ENCODE results near the gene SHD. TPM values are rescaled to one million over a fixed set of nuclear protein-coding genes. Genes with fewer than 3 reads are reported as not detected.
A peak's percentile ranks its signal among the peaks of the same experiment; 100 is the strongest.

Gene SHD
- total and polyA plus RNA-seq, 9 of the 15 experiments (the other 6 are each of a cell fraction or from before 2014, with no cell fraction given) = 0.05 to 0.62 (median 0.15) TPM; not detected in 5

- TF ChIP-seq ZNF518B (CRISPR knock-in tag; IDR thresholded peaks at IDR 0.05) (no peak), ATF7 (IDR thresholded peaks at IDR 0.05) (peak; percentile 49), GTF2B (IDR thresholded peaks at IDR 0.05; ENCODE audit: extremely low read depth, insufficient read length) (no peak), COPS2 (conservative IDR thresholded peaks at IDR 0.05) (no peak), SIN3A (IDR thresholded peaks at IDR 0.05; ENCODE audit: borderline replicate concordance in 2 of 2, control insufficient read depth in 1 of 2, low read depth in 2 of 2, low read length in 2 of 2) (peak in 1 of 2 experiments; percentile 68; a peak in 1 of 4 replicates), TBL1XR1 (IDR thresholded peaks at IDR 0.05; ENCODE audit: low read length in 2 of 2) (0 out of 4 replicates have a peak, but pooled peaks of 1 of the 2 experiments have one; percentile 23), HEY1 (CRISPR knock-in tag; IDR thresholded peaks at IDR 0.05; ENCODE audit: borderline replicate concordance) (no peak), NRF1 (conservative IDR thresholded peaks at IDR 0.05 in 1 of 2, IDR thresholded peaks at IDR 0.05 in 1 of 2) (no peak; a peak in 1 of 4 replicates), NCOA2 (IDR thresholded peaks at IDR 0.05; ENCODE audit: partially characterized antibody in 2 of 2) (no peak), ZNF778 (CRISPR knock-in tag; IDR thresholded peaks at IDR 0.05) (no peak), ZBTB33 (CRISPR knock-in tag; IDR thresholded peaks at IDR 0.05) (peak; percentile 38; the same call in 1 of the 2 replicates), CSDE1 (IDR thresholded peaks at IDR 0.05) (no peak), FOXK2 (conservative IDR thresholded peaks at IDR 0.05 in 1 of 2, IDR thresholded peaks at IDR 0.05 in 1 of 2; ENCODE audit: low read depth in 2 of 2) (peak; percentile 64 to 75; a peak in 3 of 4 replicates), TBP (optimal IDR thresholded peaks at IDR 0.05; ENCODE audit: low read depth, low read length) (peak; percentile 81), ZBTB17 (CRISPR knock-in tag; IDR thresholded peaks at IDR 0.05) (0 out of 2 replicates have a peak, but pooled peaks have one; percentile 22), SRSF7 (optimal IDR thresholded peaks at IDR 0.05; ENCODE audit: low read depth, low read length) (no peak), CBX3 (IDR thresholded peaks at IDR 0.05; ENCODE audit: borderline replicate concordance in 1 of 2, low read length in 2 of 2) (peak in 1 of 2 experiments; percentile 41; a peak in 1 of 3 replicates), KAT7 (CRISPR knock-in tag; IDR thresholded peaks at IDR 0.05; ENCODE audit: borderline replicate concordance) (no peak), EGR1 (conservative IDR thresholded peaks at IDR 0.05) (peak; percentile 26)
These were observed 48.3 kb downstream of the SHD start (continued) for GRCh38 chr19:4327252-4327876.
